ENCODE measurements around the gene LTB.

DNA sequence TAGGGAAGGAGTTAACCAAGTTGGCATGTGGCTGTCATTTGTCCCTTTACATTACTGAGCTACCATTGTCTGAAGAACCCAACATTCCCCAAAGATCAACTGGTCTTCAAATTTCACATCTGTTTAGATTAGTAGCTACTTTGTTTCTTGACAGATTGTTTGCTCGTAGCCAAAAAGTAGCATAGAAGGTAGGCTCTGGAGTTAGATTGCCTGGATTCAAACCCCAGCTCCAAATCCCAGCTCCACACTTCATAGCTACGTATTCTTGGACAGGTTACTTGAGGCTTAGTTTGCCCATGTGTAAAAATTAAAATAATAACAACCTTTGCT lies 33.7 kb downstream of the LTB start:
- no peak for TF ChIP-seq CTCF (conservative IDR thresholded peaks at IDR 0.05)
- TF ChIP-seq ZFX (IDR thresholded peaks at IDR 0.05): no peak

Measured in C4-2B (cell line).